ENCODE measurements around the gene COQ3.

DNA sequence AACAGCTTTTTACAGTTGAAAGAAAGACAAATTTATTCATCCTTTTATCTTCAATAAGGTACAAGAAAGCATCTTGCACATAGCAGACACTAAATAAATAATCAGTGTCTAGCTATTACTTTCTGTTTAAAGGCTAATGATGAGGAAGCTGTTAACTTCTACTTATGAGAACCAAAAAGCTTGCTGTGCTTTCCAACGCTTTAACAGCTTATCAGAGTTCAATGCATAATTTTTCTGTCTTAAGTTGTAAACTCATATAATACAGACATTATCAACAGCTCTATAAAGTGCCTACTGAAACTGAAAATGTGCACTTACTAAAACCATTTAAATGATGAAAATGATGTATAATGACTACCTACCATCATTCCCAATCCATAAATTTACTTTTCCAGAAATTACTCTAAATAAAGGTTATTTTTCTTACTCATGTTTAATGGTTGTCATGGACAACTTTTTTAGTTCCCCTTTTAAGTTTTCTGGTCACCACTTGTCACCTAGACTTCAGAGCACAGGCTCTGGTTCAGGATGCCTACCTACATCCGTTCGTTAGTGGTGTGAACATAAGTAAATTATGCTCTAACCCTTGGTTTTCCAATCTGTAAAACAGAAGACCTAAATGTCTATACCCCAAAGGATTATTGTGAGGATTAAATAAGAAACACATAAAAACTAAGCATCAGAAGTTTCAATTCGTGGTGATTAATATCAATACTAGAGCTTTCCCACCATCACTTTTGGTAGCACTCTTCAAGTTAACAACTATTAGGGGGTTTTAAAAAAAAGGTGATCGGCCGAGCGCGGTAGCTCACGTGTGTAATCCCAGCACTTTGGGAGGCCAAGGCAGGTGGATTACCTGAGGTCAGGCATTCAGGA is 23.1 kb upstream of the COQ3 start:
- TF ChIP-seq, protein P1, sequence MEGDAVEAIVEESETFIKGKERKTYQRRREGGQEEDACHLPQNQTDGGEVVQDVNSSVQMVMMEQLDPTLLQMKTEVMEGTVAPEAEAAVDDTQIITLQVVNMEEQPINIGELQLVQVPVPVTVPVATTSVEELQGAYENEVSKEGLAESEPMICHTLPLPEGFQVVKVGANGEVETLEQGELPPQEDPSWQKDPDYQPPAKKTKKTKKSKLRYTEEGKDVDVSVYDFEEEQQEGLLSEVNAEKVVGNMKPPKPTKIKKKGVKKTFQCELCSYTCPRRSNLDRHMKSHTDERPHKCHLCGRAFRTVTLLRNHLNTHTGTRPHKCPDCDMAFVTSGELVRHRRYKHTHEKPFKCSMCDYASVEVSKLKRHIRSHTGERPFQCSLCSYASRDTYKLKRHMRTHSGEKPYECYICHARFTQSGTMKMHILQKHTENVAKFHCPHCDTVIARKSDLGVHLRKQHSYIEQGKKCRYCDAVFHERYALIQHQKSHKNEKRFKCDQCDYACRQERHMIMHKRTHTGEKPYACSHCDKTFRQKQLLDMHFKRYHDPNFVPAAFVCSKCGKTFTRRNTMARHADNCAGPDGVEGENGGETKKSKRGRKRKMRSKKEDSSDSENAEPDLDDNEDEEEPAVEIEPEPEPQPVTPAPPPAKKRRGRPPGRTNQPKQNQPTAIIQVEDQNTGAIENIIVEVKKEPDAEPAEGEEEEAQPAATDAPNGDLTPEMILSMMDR (IDR thresholded peaks at IDR 0.05), result no peak
- no peak for TF ChIP-seq POLR2A (IDR thresholded peaks at IDR 0.05)
